Measurements from ENCODE around the gene METTL8.

The METTL8 gene

GRCh38 chr2:171327043-171327496 lies 106.7 kb downstream of the METTL8 start:
- Histone ChIP-seq H3K27me3 (ENCODE audit: control insufficient read depth, insufficient read depth, low read length, poor library complexity, severe bottlenecking) (no peaks in the 10 kb centered on the region), H3K36me3 (ENCODE audit: control insufficient read depth, insufficient read depth, low read length) (no peaks in the 10 kb centered on the region), H3K4me1 (ENCODE audit: control insufficient read depth, insufficient read depth, low read length) (peaks cover 5% of the 10 kb centered on the region), H3K4me3 (ENCODE audit: insufficient read depth, low read depth, low read length) (no peak overlapping the region), H3K27ac (ENCODE audit: insufficient read depth, low read depth, low read length, poor library complexity, severe bottlenecking) (no peak overlapping the region), H3K9me3 (ENCODE audit: control insufficient read depth, low read length) (no peaks in the 10 kb centered on the region)
- 43 to 52% methylated on average over 4 of the region's 4 CpGs for WGBS, 2 experiments

GRCh38 chr2:171325886-171326585 lies 107.8 kb downstream of the METTL8 start:
- no peak overlapping the region for H3K4me3 ChIP-seq (ENCODE audit: insufficient read depth, low read depth, low read length)
- H3K27ac ChIP-seq (ENCODE audit: insufficient read depth, low read depth, low read length, poor library complexity, severe bottlenecking): no peak overlapping the region
- peaks cover 5% of the 10 kb centered on the region for H3K4me1 ChIP-seq (ENCODE audit: control insufficient read depth, insufficient read depth, low read length)
- no peaks in the 10 kb centered on the region for H3K27me3 ChIP-seq (ENCODE audit: control insufficient read depth, insufficient read depth, low read length, poor library complexity, severe bottlenecking)
- WGBS, 2 experiments: 88 to 91% methylated on average over 4 of the region's 4 CpGs
- H3K9me3 ChIP-seq (ENCODE audit: control insufficient read depth, low read length): no peaks in the 10 kb centered on the region
- H3K36me3 ChIP-seq (ENCODE audit: control insufficient read depth, insufficient read depth, low read length): no peaks in the 10 kb centered on the region

DNA sequence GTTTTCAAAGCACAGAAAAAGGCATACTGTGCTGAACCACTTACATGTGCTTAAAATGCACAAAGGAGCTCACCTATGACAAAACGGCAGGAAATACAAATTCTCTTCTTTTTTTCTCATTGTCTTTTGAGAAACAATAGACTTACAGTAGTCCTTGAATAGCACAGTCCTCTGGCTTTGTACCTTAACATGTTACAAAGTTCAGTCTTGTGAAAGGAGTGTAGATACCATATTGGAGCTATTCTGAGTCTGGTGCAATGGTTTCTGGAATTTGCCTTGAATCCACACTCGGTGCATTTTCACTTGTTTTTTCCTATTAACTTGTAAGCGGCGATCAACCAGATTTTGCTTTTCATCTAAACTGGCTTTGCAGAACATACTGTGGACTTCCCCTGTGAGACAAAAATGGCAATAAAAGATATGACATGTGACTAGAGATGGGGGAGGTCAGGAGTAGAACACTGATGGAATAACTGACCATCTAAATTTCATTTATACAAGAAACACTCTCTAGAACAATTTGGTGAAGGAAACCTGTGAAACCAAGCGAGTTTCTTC lies 109.7 kb downstream of the METTL8 start:
- H3K4me1 ChIP-seq (ENCODE audit: control insufficient read depth, insufficient read depth, low read length): peaks cover 11% of the 10 kb centered on the region
- H3K9me3 ChIP-seq (ENCODE audit: control insufficient read depth, low read length): no peaks in the 10 kb centered on the region
- no peaks in the 10 kb centered on the region for H3K36me3 ChIP-seq (ENCODE audit: control insufficient read depth, insufficient read depth, low read length)
- no peaks in the 10 kb centered on the region for H3K27me3 ChIP-seq (ENCODE audit: control insufficient read depth, insufficient read depth, low read length, poor library complexity, severe bottlenecking)
- no peak overlapping the region for H3K4me3 ChIP-seq (ENCODE audit: insufficient read depth, low read depth, low read length)
- no peak overlapping the region for H3K27ac ChIP-seq (ENCODE audit: insufficient read depth, low read depth, low read length, poor library complexity, severe bottlenecking)
- 82 to 85% methylated on average over 5 of the region's 5 CpGs for WGBS, 2 experiments

DNA sequence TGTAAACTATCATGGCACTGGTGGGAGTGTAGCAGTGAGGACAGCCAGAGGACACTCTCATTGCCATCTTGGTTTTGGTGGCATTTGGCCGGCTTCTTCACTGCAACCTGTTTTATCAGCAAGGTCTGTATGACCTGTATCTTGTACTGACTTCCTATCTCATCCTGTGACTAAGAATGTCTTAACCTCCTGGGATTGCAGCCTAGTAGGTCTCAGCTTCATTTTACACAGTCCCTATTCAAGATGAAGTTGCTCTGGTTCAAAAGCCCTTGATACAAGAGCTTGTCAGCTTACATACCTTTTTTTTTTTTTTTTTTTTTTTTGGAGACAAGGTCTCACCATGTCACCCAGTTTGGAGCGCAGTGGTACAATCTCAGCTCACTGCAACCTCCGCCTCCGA lies 110.9 kb downstream of the METTL8 start:
- no peak overlapping the region for H3K4me3 ChIP-seq (ENCODE audit: insufficient read depth, low read depth, low read length)
- H3K27me3 ChIP-seq (ENCODE audit: control insufficient read depth, insufficient read depth, low read length, poor library complexity, severe bottlenecking): no peaks in the 10 kb centered on the region
- 94 to 96% methylated on average over 4 of the region's 4 CpGs for WGBS, 2 experiments
- H3K36me3 ChIP-seq (ENCODE audit: control insufficient read depth, insufficient read depth, low read length): no peaks in the 10 kb centered on the region
- no peak overlapping the region for H3K27ac ChIP-seq (ENCODE audit: insufficient read depth, low read depth, low read length, poor library complexity, severe bottlenecking)
- peaks cover 22% of the 10 kb centered on the region for H3K4me1 ChIP-seq (ENCODE audit: control insufficient read depth, insufficient read depth, low read length)
- H3K9me3 ChIP-seq (ENCODE audit: control insufficient read depth, low read length): no peaks in the 10 kb centered on the region

DNA sequence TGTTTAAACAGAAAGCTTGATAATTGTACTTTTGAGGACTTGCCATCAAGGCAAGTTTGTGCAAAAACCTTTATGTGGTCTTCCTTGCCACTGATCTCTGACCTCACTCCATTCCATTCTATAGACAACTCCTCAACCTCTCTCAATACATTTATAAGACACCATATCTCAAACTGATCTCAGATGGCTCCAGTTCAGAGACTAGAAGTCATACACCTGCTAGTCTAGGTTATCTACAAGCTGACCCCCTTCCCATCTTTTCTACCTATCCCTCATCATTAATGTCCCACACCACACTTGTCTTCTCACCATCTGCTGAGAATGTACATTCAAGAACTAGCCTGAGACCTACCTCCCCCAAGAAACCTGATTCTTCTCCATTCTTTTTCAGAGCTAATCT lies 113.1 kb downstream of the METTL8 start:
- peaks cover 24% of the 10 kb centered on the region for H3K4me1 ChIP-seq (ENCODE audit: control insufficient read depth, insufficient read depth, low read length)
- no peaks in the 10 kb centered on the region for H3K36me3 ChIP-seq (ENCODE audit: control insufficient read depth, insufficient read depth, low read length)
- H3K27ac ChIP-seq (ENCODE audit: insufficient read depth, low read depth, low read length, poor library complexity, severe bottlenecking): no peak overlapping the region
- no peak overlapping the region for H3K4me3 ChIP-seq (ENCODE audit: insufficient read depth, low read depth, low read length)
- no peaks in the 10 kb centered on the region for H3K9me3 ChIP-seq (ENCODE audit: control insufficient read depth, low read length)
- no peaks in the 10 kb centered on the region for H3K27me3 ChIP-seq (ENCODE audit: control insufficient read depth, insufficient read depth, low read length, poor library complexity, severe bottlenecking)

GRCh38 chr2:171320208-171320621 lies 113.6 kb downstream of the METTL8 start:
- Histone ChIP-seq H3K4me1 (ENCODE audit: control insufficient read depth, insufficient read depth, low read length) (peaks cover 25% of the 10 kb centered on the region), H3K27me3 (ENCODE audit: control insufficient read depth, insufficient read depth, low read length, poor library complexity, severe bottlenecking) (no peaks in the 10 kb centered on the region), H3K9me3 (ENCODE audit: control insufficient read depth, low read length) (no peaks in the 10 kb centered on the region), H3K27ac (ENCODE audit: insufficient read depth, low read depth, low read length, poor library complexity, severe bottlenecking) (no peak overlapping the region), H3K36me3 (ENCODE audit: control insufficient read depth, insufficient read depth, low read length) (no peaks in the 10 kb centered on the region), H3K4me3 (ENCODE audit: insufficient read depth, low read depth, low read length) (no peak overlapping the region)
- WGBS, 2 experiments: 77 to 87% methylated on average over 4 to 5 of the region's 5 CpGs

GRCh38 chr2:171319164-171319810 lies 114.5 kb downstream of the METTL8 start:
- H3K4me1 ChIP-seq (ENCODE audit: control insufficient read depth, insufficient read depth, low read length): peaks cover 25% of the 10 kb centered on the region
- H3K4me3 ChIP-seq (ENCODE audit: insufficient read depth, low read depth, low read length): no peak overlapping the region
- no peaks in the 10 kb centered on the region for H3K36me3 ChIP-seq (ENCODE audit: control insufficient read depth, insufficient read depth, low read length)
- no peaks in the 10 kb centered on the region for H3K27me3 ChIP-seq (ENCODE audit: control insufficient read depth, insufficient read depth, low read length, poor library complexity, severe bottlenecking)
- no peaks in the 10 kb centered on the region for H3K9me3 ChIP-seq (ENCODE audit: control insufficient read depth, low read length)
- no peak overlapping the region for H3K27ac ChIP-seq (ENCODE audit: insufficient read depth, low read depth, low read length, poor library complexity, severe bottlenecking)
- WGBS, 2 experiments: 11 to 20% methylated on average over 10 to 11 of the region's 12 CpGs

GRCh38 chr2:171318463-171318934 lies 115.3 kb downstream of the METTL8 start:
- Histone ChIP-seq H3K27me3 (ENCODE audit: control insufficient read depth, insufficient read depth, low read length, poor library complexity, severe bottlenecking) (no peaks in the 10 kb centered on the region), H3K27ac (ENCODE audit: insufficient read depth, low read depth, low read length, poor library complexity, severe bottlenecking) (no peak overlapping the region), H3K4me3 (ENCODE audit: insufficient read depth, low read depth, low read length) (no peak overlapping the region), H3K36me3 (ENCODE audit: control insufficient read depth, insufficient read depth, low read length) (no peaks in the 10 kb centered on the region), H3K9me3 (ENCODE audit: control insufficient read depth, low read length) (no peaks in the 10 kb centered on the region), H3K4me1 (ENCODE audit: control insufficient read depth, insufficient read depth, low read length) (peaks cover 25% of the 10 kb centered on the region)
- WGBS, 2 experiments: 8 to 17% methylated on average over 6 of the region's 6 CpGs

GRCh38 chr2:171317492-171318125 lies 116.2 kb downstream of the METTL8 start:
- Histone ChIP-seq H3K27me3 (ENCODE audit: control insufficient read depth, insufficient read depth, low read length, poor library complexity, severe bottlenecking) (no peaks in the 10 kb centered on the region), H3K9me3 (ENCODE audit: control insufficient read depth, low read length) (no peaks in the 10 kb centered on the region), H3K36me3 (ENCODE audit: control insufficient read depth, insufficient read depth, low read length) (no peaks in the 10 kb centered on the region), H3K4me3 (ENCODE audit: insufficient read depth, low read depth, low read length) (no peak overlapping the region), H3K27ac (ENCODE audit: insufficient read depth, low read depth, low read length, poor library complexity, severe bottlenecking) (no peak overlapping the region), H3K4me1 (ENCODE audit: control insufficient read depth, insufficient read depth, low read length) (peaks cover 25% of the 10 kb centered on the region)
- 54 to 56% methylated on average over 4 of the region's 4 CpGs for WGBS, 2 experiments

GRCh38 chr2:171316755-171317337 lies 116.9 kb downstream of the METTL8 start:
- 47 to 49% methylated on average over 6 to 7 of the region's 7 CpGs for WGBS, 2 experiments
- Histone ChIP-seq H3K27ac (ENCODE audit: insufficient read depth, low read depth, low read length, poor library complexity, severe bottlenecking) (no peak overlapping the region), H3K27me3 (ENCODE audit: control insufficient read depth, insufficient read depth, low read length, poor library complexity, severe bottlenecking) (no peaks in the 10 kb centered on the region), H3K9me3 (ENCODE audit: control insufficient read depth, low read length) (no peaks in the 10 kb centered on the region), H3K4me1 (ENCODE audit: control insufficient read depth, insufficient read depth, low read length) (peaks cover 25% of the 10 kb centered on the region), H3K36me3 (ENCODE audit: control insufficient read depth, insufficient read depth, low read length) (no peaks in the 10 kb centered on the region), H3K4me3 (ENCODE audit: insufficient read depth, low read depth, low read length) (no peak overlapping the region)
